Osteocyte (in vitro differentiated cells): Measurements from ENCODE around the gene B3GNT7. TPM values are rescaled to one million over a fixed set of nuclear protein-coding genes. Genes with fewer than 3 reads are reported as not detected.

Experiments
- DNase-seq: peaks from one replicate; pipeline ENCODE4 v3.0.0; 2021; ENCODE audit warnings: mixed read lengths; ENCODE audit not compliant: unreplicated experiment; ENCODE audit errors: extremely low spot score
- H3K27ac Mint-ChIP-seq: one replicate; pipeline ENCODE4 v1.8.0; 2021; ENCODE audit warnings: mild to moderate bottlenecking, mixed read lengths; ENCODE audit not compliant: unreplicated experiment
- H3K27me3 Mint-ChIP-seq: one replicate; pipeline ENCODE4 v1.8.0; 2021; ENCODE audit warnings: mixed read lengths; ENCODE audit not compliant: unreplicated experiment
- H3K36me3 Mint-ChIP-seq: one replicate; pipeline ENCODE4 v1.8.0; 2021; ENCODE audit warnings: mixed read lengths; ENCODE audit not compliant: unreplicated experiment
- H3K4me1 Mint-ChIP-seq: one replicate; pipeline ENCODE4 v1.8.0; 2021; ENCODE audit warnings: mixed read lengths; ENCODE audit not compliant: unreplicated experiment
- H3K4me3 Mint-ChIP-seq: one replicate; pipeline ENCODE4 v1.8.0; 2021; ENCODE audit warnings: mild to moderate bottlenecking, moderate library complexity, mixed read lengths; ENCODE audit not compliant: unreplicated experiment
- H3K9me3 Mint-ChIP-seq: one replicate; pipeline ENCODE4 v1.8.0; 2021; ENCODE audit warnings: mixed read lengths; ENCODE audit not compliant: unreplicated experiment
- total RNA-seq: library from RNA; stranded (reverse); gene quantifications from 2 replicates; pipeline ENCODE4 v1.2.1, GENCODE V29; 2021
- TF ChIP-seq, protein P1 (sequence below): fragments of 200-600 bp; sonication (generic); IDR thresholded peaks from 2 replicates; pipeline ENCODE4 v1.5.0; 2021; ENCODE audit warnings: antibody characterized with exemption, mild to moderate bottlenecking, moderate library complexity

B3GNT7 gene
- total RNA-seq, 1 donor from 2014 or later: 1.1 TPM

DNA sequence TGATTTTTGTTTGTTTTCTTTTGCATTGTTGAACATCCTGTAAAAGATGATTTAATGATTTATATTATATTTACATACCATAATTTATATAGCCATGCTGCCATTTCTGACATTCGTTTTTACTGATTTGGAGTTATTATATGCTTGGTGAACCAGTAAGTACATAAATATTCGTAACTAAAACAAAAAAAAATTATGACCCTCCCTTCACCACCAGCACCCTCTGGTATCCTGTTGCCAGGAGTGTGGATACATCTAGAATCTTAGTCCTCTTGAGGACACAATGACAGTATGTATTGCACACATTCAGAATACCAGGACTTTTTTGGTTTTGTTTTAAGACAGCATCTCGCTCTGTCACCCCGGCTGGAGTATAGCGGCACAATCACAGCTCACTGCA is 43.9 kb upstream of the B3GNT7 start:
- no peak for DNase-seq
- peaks cover 36% of the 10 kb centered on the region for H3K36me3 Mint-ChIP-seq
- no peaks in the 10 kb centered on the region for H3K27me3 Mint-ChIP-seq
- H3K4me1 Mint-ChIP-seq: no peaks in the 10 kb centered on the region
- no peak overlapping the region for H3K4me3 Mint-ChIP-seq
- no peak overlapping the region for H3K27ac Mint-ChIP-seq
- TF ChIP-seq, protein P1, sequence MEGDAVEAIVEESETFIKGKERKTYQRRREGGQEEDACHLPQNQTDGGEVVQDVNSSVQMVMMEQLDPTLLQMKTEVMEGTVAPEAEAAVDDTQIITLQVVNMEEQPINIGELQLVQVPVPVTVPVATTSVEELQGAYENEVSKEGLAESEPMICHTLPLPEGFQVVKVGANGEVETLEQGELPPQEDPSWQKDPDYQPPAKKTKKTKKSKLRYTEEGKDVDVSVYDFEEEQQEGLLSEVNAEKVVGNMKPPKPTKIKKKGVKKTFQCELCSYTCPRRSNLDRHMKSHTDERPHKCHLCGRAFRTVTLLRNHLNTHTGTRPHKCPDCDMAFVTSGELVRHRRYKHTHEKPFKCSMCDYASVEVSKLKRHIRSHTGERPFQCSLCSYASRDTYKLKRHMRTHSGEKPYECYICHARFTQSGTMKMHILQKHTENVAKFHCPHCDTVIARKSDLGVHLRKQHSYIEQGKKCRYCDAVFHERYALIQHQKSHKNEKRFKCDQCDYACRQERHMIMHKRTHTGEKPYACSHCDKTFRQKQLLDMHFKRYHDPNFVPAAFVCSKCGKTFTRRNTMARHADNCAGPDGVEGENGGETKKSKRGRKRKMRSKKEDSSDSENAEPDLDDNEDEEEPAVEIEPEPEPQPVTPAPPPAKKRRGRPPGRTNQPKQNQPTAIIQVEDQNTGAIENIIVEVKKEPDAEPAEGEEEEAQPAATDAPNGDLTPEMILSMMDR: no peak
- H3K9me3 Mint-ChIP-seq: no peaks in the 10 kb centered on the region

DNA sequence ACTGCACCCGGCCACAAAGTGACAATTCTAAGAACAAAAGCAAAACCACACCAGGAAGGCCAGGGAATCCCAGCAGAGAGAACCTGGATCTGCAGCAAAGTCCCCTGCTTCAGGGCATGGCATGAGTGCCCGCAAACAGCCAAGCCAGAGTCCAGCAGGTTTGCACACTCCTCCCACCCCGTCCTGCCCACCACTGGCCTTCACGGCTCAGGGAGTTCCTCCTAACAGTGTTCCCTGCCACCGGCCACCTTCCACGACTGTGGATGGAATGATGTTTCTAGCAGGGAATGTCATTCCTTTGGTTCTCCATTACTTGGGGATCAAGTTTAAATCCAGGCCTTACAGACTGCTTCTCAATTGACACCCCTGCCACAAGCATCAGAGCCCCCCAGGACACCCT is 42.0 kb upstream of the B3GNT7 start:
- H3K36me3 Mint-ChIP-seq: peaks cover 21% of the 10 kb centered on the region
- H3K9me3 Mint-ChIP-seq: no peaks in the 10 kb centered on the region
- H3K27ac Mint-ChIP-seq: no peak overlapping the region
- DNase-seq: no peak
- H3K4me1 Mint-ChIP-seq: no peaks in the 10 kb centered on the region
- no peak overlapping the region for H3K4me3 Mint-ChIP-seq
- no peaks in the 10 kb centered on the region for H3K27me3 Mint-ChIP-seq
- TF ChIP-seq, protein P1: no peak

DNA sequence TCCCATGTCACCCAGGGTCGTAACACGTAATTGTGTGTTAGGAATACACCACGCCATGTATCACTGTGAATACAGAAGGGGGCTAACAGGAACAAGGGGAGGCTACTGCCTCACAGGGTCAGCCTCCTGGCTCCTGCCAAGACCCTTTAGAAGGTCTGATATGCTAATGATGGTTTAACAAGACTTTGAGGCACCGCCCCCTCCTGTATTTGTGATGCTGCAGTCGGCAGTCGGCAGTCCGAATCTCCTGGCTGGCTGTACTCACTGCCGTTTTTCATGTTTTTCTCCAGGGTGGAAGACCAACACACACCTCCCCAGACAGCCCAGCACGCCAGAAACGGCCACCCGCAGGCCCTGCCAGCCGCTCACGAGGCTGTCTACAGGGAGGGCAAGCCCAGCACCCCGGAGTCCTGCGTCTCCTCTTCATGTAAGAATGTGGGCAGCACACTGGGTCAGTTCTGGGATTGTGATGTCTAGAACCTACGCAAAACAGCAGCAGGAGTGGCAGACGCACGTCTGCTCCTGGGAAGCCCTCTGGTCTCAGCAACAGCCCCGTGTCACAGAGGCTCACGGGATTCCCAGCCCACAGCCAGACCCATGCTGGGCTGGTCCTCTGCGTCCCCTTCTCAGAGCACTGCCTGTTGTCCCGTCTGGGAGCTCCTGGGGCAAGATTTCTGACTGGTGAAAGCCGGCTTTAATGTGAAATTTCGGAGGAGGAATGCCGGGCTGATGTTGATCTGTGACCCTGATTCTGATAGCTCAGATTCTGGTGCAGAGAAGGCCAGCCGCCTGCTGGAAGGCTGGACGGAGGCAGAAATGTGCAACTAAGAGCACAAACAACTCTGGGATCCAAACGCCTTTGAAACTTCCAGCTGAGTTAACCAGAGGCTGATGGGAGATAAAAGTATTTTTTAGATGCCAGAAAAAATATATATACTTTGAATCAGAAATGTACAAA is 39.7 kb upstream of the B3GNT7 start:
- no peak overlapping the region for H3K4me3 Mint-ChIP-seq
- no peak overlapping the region for H3K27ac Mint-ChIP-seq
- TF ChIP-seq, protein P1: no peak

DNA sequence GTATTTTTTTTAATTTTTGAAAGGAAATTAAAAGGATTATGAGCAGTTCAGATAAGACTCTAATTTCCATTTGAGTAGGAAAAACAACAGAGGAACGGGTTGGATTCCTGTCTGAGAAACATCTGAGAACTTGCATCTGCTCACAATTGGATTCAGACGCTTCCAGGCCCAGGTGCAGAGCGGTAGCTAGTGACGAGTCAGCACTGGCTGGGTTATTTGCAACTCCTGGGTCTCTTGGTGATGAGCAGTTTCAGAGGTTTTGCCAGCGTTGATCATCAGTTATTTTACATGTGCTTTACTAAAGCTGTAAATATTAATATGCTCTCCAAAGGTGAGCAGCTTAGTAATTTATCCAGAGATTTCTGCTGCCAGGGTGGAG is 39.1 kb upstream of the B3GNT7 start:
- Mint-ChIP-seq H3K36me3 (peaks cover 30% of the 10 kb centered on the region), H3K27me3 (no peaks in the 10 kb centered on the region), H3K27ac (no peak overlapping the region), H3K4me3 (no peak overlapping the region), H3K9me3 (no peaks in the 10 kb centered on the region), H3K4me1 (no peaks in the 10 kb centered on the region)
- no peak for DNase-seq
- TF ChIP-seq, protein P1: no peak

More for the DNA sequence above, 39.7 kb upstream of the B3GNT7 start:
- DNase-seq: no peak
- Mint-ChIP-seq H3K9me3 (no peaks in the 10 kb centered on the region), H3K4me1 (no peaks in the 10 kb centered on the region), H3K36me3 (peaks cover 26% of the 10 kb centered on the region), H3K27me3 (no peaks in the 10 kb centered on the region)

DNA sequence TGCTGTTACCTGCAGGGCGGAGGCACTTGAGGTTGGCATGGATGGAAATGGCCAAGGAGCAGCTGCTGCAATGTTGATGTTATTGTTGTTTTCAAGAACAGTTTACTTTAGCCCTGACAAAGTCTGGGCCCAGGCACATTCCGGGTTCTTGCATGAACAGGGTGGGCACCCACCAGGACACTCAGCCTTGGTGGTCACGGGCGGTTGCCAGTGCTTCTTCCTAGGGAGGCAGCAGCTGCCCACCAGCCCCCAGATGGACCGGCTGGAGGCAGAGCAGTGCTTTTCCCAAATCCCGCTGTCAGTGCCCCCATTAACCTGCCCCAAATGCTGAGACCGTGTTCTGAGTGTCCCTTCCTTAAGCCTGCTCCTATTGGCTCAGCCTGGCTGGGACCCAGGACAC is 38.5 kb upstream of the B3GNT7 start:
- no peak for DNase-seq
- H3K4me3 Mint-ChIP-seq: no peak overlapping the region
- TF ChIP-seq, protein P1: no peak
- no peaks in the 10 kb centered on the region for H3K27me3 Mint-ChIP-seq
- no peaks in the 10 kb centered on the region for H3K9me3 Mint-ChIP-seq
- peaks cover 32% of the 10 kb centered on the region for H3K36me3 Mint-ChIP-seq
- no peaks in the 10 kb centered on the region for H3K4me1 Mint-ChIP-seq
- H3K27ac Mint-ChIP-seq: no peak overlapping the region
